Stomach smooth muscle (tissue), 2 donors: ENCODE data around the gene CXCR3.
A peak's percentile ranks its signal among the peaks of the same experiment; 100 is the strongest.
"Not testable (repeated sequence)": the region's sequence is repeated elsewhere in the genome, so short reads cannot be mapped to it uniquely, and the experiment has no call there.

Experiments
- H3K27ac ChIP-seq: one replicate; pipeline ENCODE4 v1.7.0; 2013; ENCODE audit warnings: mild to moderate bottlenecking, low read length, inconsistent platforms
- H3K27me3 ChIP-seq, 2 donors: one replicate each; pipeline ENCODE4 v1.7.0; 2013; ENCODE audit warnings: low read length in 2 of 2; ENCODE audit not compliant: insufficient read depth in 2 of 2, control insufficient read depth in 1 of 2
- H3K36me3 ChIP-seq, 2 donors: one replicate each; pipeline ENCODE4 v1.7.0; 2013; ENCODE audit warnings: low read length in 2 of 2; ENCODE audit not compliant: control insufficient read depth in 2 of 2, insufficient read depth in 2 of 2
- H3K4me1 ChIP-seq: one replicate; pipeline ENCODE4 v1.7.0; 2013; ENCODE audit warnings: low read length; ENCODE audit not compliant: control insufficient read depth, insufficient read depth
- H3K4me3 ChIP-seq, 2 donors: one replicate each; pipeline ENCODE4 v1.7.0; 2013; ENCODE audit warnings: low read length in 2 of 2
- H3K9ac ChIP-seq, 2 donors: one replicate each; pipeline ENCODE4 v1.7.0; 2013; ENCODE audit warnings: low read length in 2 of 2, mild to moderate bottlenecking in 1 of 2
- H3K9me3 ChIP-seq, 2 donors: one replicate each; pipeline ENCODE4 v1.7.0; 2013; ENCODE audit warnings: low read length in 2 of 2; ENCODE audit not compliant: control insufficient read depth in 2 of 2
- donor health status: healthy.
- donor health status: Pancreatic carcinoma.

Gene CXCR3

GRCh38 chrX:71660562-71661416 is 42.5 kb upstream of the CXCR3 start:
- H3K27me3 ChIP-seq = peaks cover 0 to 13% of the 10 kb centered on the region in 2 donors
- no peaks in the 10 kb centered on the region for H3K4me1 ChIP-seq
- no peak overlapping the region for H3K4me3 ChIP-seq
- no peaks in the 10 kb centered on the region for H3K36me3 ChIP-seq
- H3K27ac ChIP-seq = no peak overlapping the region
- no peaks in the 10 kb centered on the region for H3K9me3 ChIP-seq
- H3K9ac ChIP-seq = no peak overlapping the region

GRCh38 chrX:71659959-71660358 is 41.6 kb upstream of the CXCR3 start:
- Histone ChIP-seq H3K9me3 (no peaks in the 10 kb centered on the region), H3K27me3 (peaks cover 0 to 13% of the 10 kb centered on the region in 2 donors), H3K27ac (no peak overlapping the region), H3K9ac (no peak overlapping the region), H3K4me1 (no peaks in the 10 kb centered on the region), H3K36me3 (no peaks in the 10 kb centered on the region), H3K4me3 (no peak overlapping the region)

GRCh38 chrX:71659342-71659741 is 41.0 kb upstream of the CXCR3 start:
- peaks cover 0 to 13% of the 10 kb centered on the region in 2 donors for H3K27me3 ChIP-seq
- no peak overlapping the region for H3K9ac ChIP-seq
- H3K36me3 ChIP-seq = no peaks in the 10 kb centered on the region
- H3K4me3 ChIP-seq = no peak overlapping the region
- no peaks in the 10 kb centered on the region for H3K9me3 ChIP-seq
- no peak overlapping the region for H3K27ac ChIP-seq
- no peaks in the 10 kb centered on the region for H3K4me1 ChIP-seq

- H3K27me3 ChIP-seq = peaks cover 0 to 9% of the 10 kb centered on the region in 2 donors
- H3K9me3 ChIP-seq = no peaks in the 10 kb centered on the region
- no peak overlapping the region for H3K4me3 ChIP-seq
- no peak overlapping the region for H3K27ac ChIP-seq
- H3K9ac ChIP-seq = no peak overlapping the region
- no peaks in the 10 kb centered on the region for H3K36me3 ChIP-seq
- no peaks in the 10 kb centered on the region for H3K4me1 ChIP-seq
Measured at GRCh38 chrX:71657267-71657666, 39.0 kb upstream of the CXCR3 start.

- no peak overlapping the region for H3K9ac ChIP-seq
- no peaks in the 10 kb centered on the region for H3K36me3 ChIP-seq
Measured at GRCh38 chrX:71653344-71653743, 35.0 kb upstream of the CXCR3 start.

GRCh38 chrX:71652405-71652804 is 34.1 kb upstream of the CXCR3 start:
- no peak overlapping the region for H3K4me3 ChIP-seq
- H3K9me3 ChIP-seq = no peaks in the 10 kb centered on the region
- H3K4me1 ChIP-seq = no peaks in the 10 kb centered on the region
- peaks cover 0 to 2% of the 10 kb centered on the region in 2 donors for H3K27me3 ChIP-seq
- no peak overlapping the region for H3K9ac ChIP-seq
- no peak overlapping the region for H3K27ac ChIP-seq
- no peaks in the 10 kb centered on the region for H3K36me3 ChIP-seq

More at GRCh38 chrX:71653344-71653743, 35.0 kb upstream of the CXCR3 start:
- Histone ChIP-seq H3K9me3 (no peaks in the 10 kb centered on the region), H3K4me1 (no peaks in the 10 kb centered on the region), H3K27me3 (peaks cover 0 to 2% of the 10 kb centered on the region in 2 donors), H3K27ac (no peak overlapping the region), H3K4me3 (no peak overlapping the region)

GRCh38 chrX:71650333-71650969 is 32.1 kb upstream of the CXCR3 start:
- no peak overlapping the region for H3K27ac ChIP-seq

GRCh38 chrX:71644406-71644805 is 26.1 kb upstream of the CXCR3 start:
- not testable (repeated sequence) for H3K27ac ChIP-seq, H3K4me1 ChIP-seq, H3K9me3 ChIP-seq, H3K9ac ChIP-seq, H3K36me3 ChIP-seq, H3K27me3 ChIP-seq, H3K4me3 ChIP-seq

More at GRCh38 chrX:71650333-71650969, 32.1 kb upstream of the CXCR3 start:
- H3K4me3 ChIP-seq = no peak overlapping the region
- H3K27me3 ChIP-seq = peaks cover 0 to 2% of the 10 kb centered on the region in 2 donors
- H3K4me1 ChIP-seq = no peaks in the 10 kb centered on the region
- H3K9ac ChIP-seq = no peak overlapping the region
- H3K36me3 ChIP-seq = no peaks in the 10 kb centered on the region
- H3K9me3 ChIP-seq = no peaks in the 10 kb centered on the region

GRCh38 chrX:71640002-71640401 is 21.7 kb upstream of the CXCR3 start:
- peaks cover 8% of the 10 kb centered on the region for H3K4me1 ChIP-seq
- H3K4me3 ChIP-seq = no peak overlapping the region
- no peaks in the 10 kb centered on the region for H3K36me3 ChIP-seq
- H3K27me3 ChIP-seq = peaks cover 0 to 6% of the 10 kb centered on the region in 2 donors
- no peak overlapping the region for H3K27ac ChIP-seq
- no peaks in the 10 kb centered on the region for H3K9me3 ChIP-seq
- no peak overlapping the region for H3K9ac ChIP-seq

GRCh38 chrX:71638409-71638808 is 20.1 kb upstream of the CXCR3 start:
- H3K4me1 ChIP-seq = peaks cover 8% of the 10 kb centered on the region
- H3K27me3 ChIP-seq = peaks cover 0 to 7% of the 10 kb centered on the region in 2 donors
- peak overlapping the region; percentile 53 for H3K27ac ChIP-seq
- H3K36me3 ChIP-seq = no peaks in the 10 kb centered on the region
- no peak overlapping the region for H3K4me3 ChIP-seq
- no peaks in the 10 kb centered on the region for H3K9me3 ChIP-seq
- H3K9ac ChIP-seq = no peak overlapping the region

- H3K27ac ChIP-seq = peak overlapping the region; percentile 53
Measured at GRCh38 chrX:71637848-71638247, 19.5 kb upstream of the CXCR3 start.

More at GRCh38 chrX:71637848-71638247, 19.5 kb upstream of the CXCR3 start:
- Histone ChIP-seq H3K4me3 (peak overlapping the region in 1 of 2 donors; percentile 22), H3K36me3 (no peaks in the 10 kb centered on the region), H3K4me1 (peaks cover 8% of the 10 kb centered on the region), H3K9me3 (no peaks in the 10 kb centered on the region), H3K27me3 (peaks cover 0 to 7% of the 10 kb centered on the region in 2 donors), H3K9ac (peak overlapping the region in 1 of 2 donors; percentile 47)
